Left renal cortex interstitium (tissue), 4 donors: ENCODE data around the gene EOLA1. TPM values are rescaled to one million over a fixed set of nuclear protein-coding genes. Genes with fewer than 3 reads are reported as not detected.
"Not testable (repeated sequence)": the region's sequence is repeated elsewhere in the genome, so short reads cannot be mapped to it uniquely, and the experiment has no call there.

ENCODE experiments used
- DNase-seq, 4 donors: peaks; one replicate each; pipeline ENCODE4 v3.0.0-alpha.2; 2013; ENCODE audit warnings: low read depth in 4 of 4, low spot score in 2 of 4, missing footprints in 1 of 4
- polyA plus RNA-seq, 4 donors: library from polyadenylated mRNA; unstranded; fragments of 120-200 nt; gene quantifications; one replicate each; pipeline ENCODE4 v1.2.1, GENCODE V29; 2013; ENCODE audit not compliant: insufficient read length in 4 of 4

Gene EOLA1
- polyA plus RNA-seq, 4 donors: 22.7 to 25.7 (median 23.7) TPM

GRCh38 chrX:149585631-149586030, 44.8 kb downstream of the EOLA1 start:
- DNase-seq: not testable (repeated sequence)

- not testable (repeated sequence) for DNase-seq
Observed at GRCh38 chrX:149587359-149587758, 46.5 kb downstream of the EOLA1 start, which contains the start of gene MAGEA9B. Gene MAGEA9B (minus strand): TSS chrX:149587459. CDS start chrX:149583179, 4,280 bp downstream.

- DNase-seq: not testable (repeated sequence)
Observed at GRCh38 chrX:149590993-149591392, 50.2 kb downstream of the EOLA1 start.

- DNase-seq: not testable (repeated sequence)
Observed at GRCh38 chrX:149595214-149595613, 54.4 kb downstream of the EOLA1 start, which contains the start of gene HSFX2. Gene HSFX2 (minus strand): TSS chrX:149595314. CDS start chrX:149594700, 614 bp downstream.

GRCh38 chrX:149595943-149596342, 55.1 kb downstream of the EOLA1 start:
- DNase-seq: not testable (repeated sequence)

Other genes starting within 250 kb of the EOLA1 start
- 10 to 100 TPM; 27.1 to 44.5 (median 34.3) TPM for gene IDS, start 35.7 kb upstream of the EOLA1 start, polyA plus RNA-seq
- gene HSFX3, start 8.9 kb downstream of the EOLA1 start, polyA plus RNA-seq: under 1 TPM in 1 of 4 donors, not detected in 3; 0.13 TPM
- not detected for gene MAGEA9B, start 46.4 kb downstream of the EOLA1 start, polyA plus RNA-seq
- gene HSFX2, start 54.3 kb downstream of the EOLA1 start, polyA plus RNA-seq: 1 to 10 TPM in 1 of 4 donors, under 1 TPM in 3; 0.30 to 1.0 (median 0.40) TPM
- 10 to 100 TPM; 41.5 to 46.8 (median 44.2) TPM for gene TMEM185A, start 90.8 kb downstream of the EOLA1 start, polyA plus RNA-seq
- under 1 TPM in 1 of 4 donors, not detected in 3; 0.04 TPM for gene MAGEA11, start 171.0 kb downstream of the EOLA1 start, polyA plus RNA-seq
- gene HSFX1, start 233.1 kb downstream of the EOLA1 start, polyA plus RNA-seq: 1 to 10 TPM; 1.8 to 2.6 (median 2.2) TPM
- gene MAGEA9, start 240.9 kb downstream of the EOLA1 start, polyA plus RNA-seq: not detected